ENCODE data around the gene PPP2R5C.

The PPP2R5C gene

DNA sequence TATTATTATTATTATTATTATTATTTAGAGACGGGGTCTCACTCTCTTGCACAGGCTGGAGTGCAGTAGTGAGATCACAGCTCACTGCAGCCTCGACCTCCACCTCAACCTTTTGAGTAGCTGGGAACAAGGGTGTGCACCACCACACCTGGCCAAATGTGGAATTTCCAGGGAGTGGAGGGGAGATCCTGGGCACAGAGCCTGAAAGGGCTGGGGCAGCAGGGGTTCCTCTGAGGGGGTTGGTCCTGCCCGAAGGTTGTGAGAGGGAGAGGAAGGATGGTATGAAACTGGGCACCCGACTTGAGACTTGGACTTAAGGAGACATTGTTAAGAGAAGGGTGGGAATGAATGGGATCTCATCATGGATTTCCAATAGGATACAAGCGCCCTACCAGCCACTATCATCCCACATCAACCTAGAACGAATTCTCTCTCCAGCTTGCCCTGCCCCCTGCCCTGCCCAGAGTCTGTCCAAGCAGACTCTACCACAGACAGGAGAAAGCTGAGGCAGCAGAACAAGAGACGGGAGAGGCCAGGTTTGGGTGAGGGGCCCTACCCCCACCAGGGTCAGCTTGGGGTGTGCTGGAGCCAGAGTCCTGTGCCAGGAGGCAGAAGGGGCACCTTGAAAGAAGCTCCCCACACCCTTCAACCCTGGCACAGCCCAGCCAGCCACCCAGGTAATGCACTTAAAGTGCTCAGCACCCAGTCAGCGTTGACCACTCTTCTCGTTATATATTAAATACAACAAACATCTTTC, 200.4 kb downstream of the PPP2R5C start:
- no peak overlapping the region for H3K4me2 ChIP-seq (ENCODE audit: insufficient read depth, low read length)
- no peak for ATAC-seq (ENCODE audit: insufficient read depth, low read depth)
- H3K79me2 ChIP-seq (ENCODE audit: insufficient read depth, low read length) = peaks cover 26% of the 10 kb centered on the region
- no peaks in the 10 kb centered on the region for H3K27me3 ChIP-seq (ENCODE audit: insufficient read depth, low read length, poor library complexity)
- no peak for TF ChIP-seq EZH2 (IDR thresholded peaks at IDR 0.05; ENCODE audit: borderline replicate concordance, low read depth, low read length, severe bottlenecking)
- TF ChIP-seq, protein P1, sequence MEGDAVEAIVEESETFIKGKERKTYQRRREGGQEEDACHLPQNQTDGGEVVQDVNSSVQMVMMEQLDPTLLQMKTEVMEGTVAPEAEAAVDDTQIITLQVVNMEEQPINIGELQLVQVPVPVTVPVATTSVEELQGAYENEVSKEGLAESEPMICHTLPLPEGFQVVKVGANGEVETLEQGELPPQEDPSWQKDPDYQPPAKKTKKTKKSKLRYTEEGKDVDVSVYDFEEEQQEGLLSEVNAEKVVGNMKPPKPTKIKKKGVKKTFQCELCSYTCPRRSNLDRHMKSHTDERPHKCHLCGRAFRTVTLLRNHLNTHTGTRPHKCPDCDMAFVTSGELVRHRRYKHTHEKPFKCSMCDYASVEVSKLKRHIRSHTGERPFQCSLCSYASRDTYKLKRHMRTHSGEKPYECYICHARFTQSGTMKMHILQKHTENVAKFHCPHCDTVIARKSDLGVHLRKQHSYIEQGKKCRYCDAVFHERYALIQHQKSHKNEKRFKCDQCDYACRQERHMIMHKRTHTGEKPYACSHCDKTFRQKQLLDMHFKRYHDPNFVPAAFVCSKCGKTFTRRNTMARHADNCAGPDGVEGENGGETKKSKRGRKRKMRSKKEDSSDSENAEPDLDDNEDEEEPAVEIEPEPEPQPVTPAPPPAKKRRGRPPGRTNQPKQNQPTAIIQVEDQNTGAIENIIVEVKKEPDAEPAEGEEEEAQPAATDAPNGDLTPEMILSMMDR (IDR thresholded peaks at IDR 0.05; ENCODE audit: borderline replicate concordance, extremely low read depth, low read length, poor library complexity, severe bottlenecking) = no peak
- H3K4me3 ChIP-seq (ENCODE audit: low read depth in 1 of 2, low read length in 2 of 2) = no peak overlapping the region
- H3K36me3 ChIP-seq (ENCODE audit: insufficient read depth, low read length) = peaks cover 5% of the 10 kb centered on the region; the same call in 1 of the 2 replicates
- H3K9me3 ChIP-seq (ENCODE audit: insufficient read depth, low read length, severe bottlenecking) = no peaks in the 10 kb centered on the region
- H4K20me1 ChIP-seq (ENCODE audit: insufficient read depth, low read length) = peaks cover 8% of the 10 kb centered on the region
- H3K9ac ChIP-seq (ENCODE audit: low read depth, low read length) = no peak overlapping the region
- DNase-seq = no peak
- peaks cover 29% of the 10 kb centered on the region for H3K4me1 ChIP-seq (ENCODE audit: insufficient read depth, low read length)
- H3K27ac ChIP-seq (ENCODE audit: low read length) = no peak overlapping the region
- no peak overlapping the region for H2AFZ ChIP-seq (ENCODE audit: low read depth, low read length)

DNA sequence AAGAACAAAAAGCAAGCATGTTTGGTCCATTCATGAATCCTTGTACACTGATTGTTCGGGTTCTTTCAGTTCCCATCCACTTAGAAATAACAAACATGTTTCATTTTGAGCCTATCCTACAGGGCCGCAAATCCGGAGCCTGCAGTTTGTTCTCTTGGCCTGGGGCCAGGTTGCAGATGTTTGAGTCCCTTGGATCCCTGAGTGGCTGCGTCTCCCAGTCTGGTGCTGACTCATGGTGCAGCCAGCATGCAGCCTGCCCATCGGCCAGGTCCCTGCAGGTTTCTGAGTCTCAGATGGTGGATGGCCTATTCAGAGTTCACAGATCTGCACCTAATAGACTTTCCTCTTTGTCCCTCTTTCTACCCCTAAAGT, 201.0 kb downstream of the PPP2R5C start:
- H3K9ac ChIP-seq (ENCODE audit: low read depth, low read length) = no peak overlapping the region
- no peak overlapping the region for H3K27ac ChIP-seq (ENCODE audit: low read length)
- H3K4me3 ChIP-seq (ENCODE audit: low read depth in 1 of 2, low read length in 2 of 2) = no peak overlapping the region
- H3K79me2 ChIP-seq (ENCODE audit: insufficient read depth, low read length) = peaks cover 32% of the 10 kb centered on the region
- no peak overlapping the region for H2AFZ ChIP-seq (ENCODE audit: low read depth, low read length)
- no peak overlapping the region for H3K4me2 ChIP-seq (ENCODE audit: insufficient read depth, low read length)
- DNase-seq (no peak), ATAC-seq (ENCODE audit: insufficient read depth, low read depth) (no peak)
- H3K9me3 ChIP-seq (ENCODE audit: insufficient read depth, low read length, severe bottlenecking) = no peaks in the 10 kb centered on the region
- peaks cover 6% of the 10 kb centered on the region; the same call in 1 of the 2 replicates for H3K36me3 ChIP-seq (ENCODE audit: insufficient read depth, low read length)
- H3K27me3 ChIP-seq (ENCODE audit: insufficient read depth, low read length, poor library complexity) = no peaks in the 10 kb centered on the region
- TF ChIP-seq EZH2 (IDR thresholded peaks at IDR 0.05; ENCODE audit: borderline replicate concordance, low read depth, low read length, severe bottlenecking) = no peak
- peaks cover 10% of the 10 kb centered on the region for H4K20me1 ChIP-seq (ENCODE audit: insufficient read depth, low read length)
- H3K4me1 ChIP-seq (ENCODE audit: insufficient read depth, low read length) = peaks cover 32% of the 10 kb centered on the region

DNA sequence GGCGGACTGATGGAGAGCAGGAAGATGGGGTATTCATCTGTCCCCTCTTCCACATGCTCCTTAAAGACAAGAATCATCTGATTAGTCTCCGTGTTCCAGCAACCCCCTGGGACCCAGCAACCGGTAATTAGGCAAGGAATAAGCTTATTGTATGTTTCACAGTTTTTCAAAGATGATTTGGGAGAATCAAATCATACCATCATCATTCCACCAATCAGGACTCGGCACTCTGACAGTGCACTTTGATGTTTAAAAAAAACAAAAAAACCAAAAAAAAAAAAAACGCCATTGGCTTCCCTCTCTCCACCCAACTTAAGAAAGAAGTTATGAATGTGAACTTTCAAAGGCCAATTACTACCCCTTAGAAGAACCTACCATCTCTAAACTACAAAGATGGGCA, 201.5 kb downstream of the PPP2R5C start:
- DNase-seq (no peak), ATAC-seq (ENCODE audit: insufficient read depth, low read depth) (no peak)
- no peak overlapping the region for H3K9ac ChIP-seq (ENCODE audit: low read depth, low read length)
- no peak overlapping the region for H3K27ac ChIP-seq (ENCODE audit: low read length)
- H2AFZ ChIP-seq (ENCODE audit: low read depth, low read length) = no peak overlapping the region
- no peak overlapping the region for H3K4me2 ChIP-seq (ENCODE audit: insufficient read depth, low read length)
- H3K79me2 ChIP-seq (ENCODE audit: insufficient read depth, low read length) = peaks cover 37% of the 10 kb centered on the region
- no peaks in the 10 kb centered on the region for H3K27me3 ChIP-seq (ENCODE audit: insufficient read depth, low read length, poor library complexity)
- no peak for TF ChIP-seq EZH2 (IDR thresholded peaks at IDR 0.05; ENCODE audit: borderline replicate concordance, low read depth, low read length, severe bottlenecking)
- TF ChIP-seq, protein P1 (IDR thresholded peaks at IDR 0.05; ENCODE audit: borderline replicate concordance, extremely low read depth, low read length, poor library complexity, severe bottlenecking) = no peak
- H3K9me3 ChIP-seq (ENCODE audit: insufficient read depth, low read length, severe bottlenecking) = no peaks in the 10 kb centered on the region
- H3K4me1 ChIP-seq (ENCODE audit: insufficient read depth, low read length) = peaks cover 38% of the 10 kb centered on the region
- peaks cover 12% of the 10 kb centered on the region for H3K36me3 ChIP-seq (ENCODE audit: insufficient read depth, low read length)
- no peak overlapping the region for H3K4me3 ChIP-seq (ENCODE audit: low read depth in 1 of 2, low read length in 2 of 2)
- H4K20me1 ChIP-seq (ENCODE audit: insufficient read depth, low read length) = peaks cover 13% of the 10 kb centered on the region

DNA sequence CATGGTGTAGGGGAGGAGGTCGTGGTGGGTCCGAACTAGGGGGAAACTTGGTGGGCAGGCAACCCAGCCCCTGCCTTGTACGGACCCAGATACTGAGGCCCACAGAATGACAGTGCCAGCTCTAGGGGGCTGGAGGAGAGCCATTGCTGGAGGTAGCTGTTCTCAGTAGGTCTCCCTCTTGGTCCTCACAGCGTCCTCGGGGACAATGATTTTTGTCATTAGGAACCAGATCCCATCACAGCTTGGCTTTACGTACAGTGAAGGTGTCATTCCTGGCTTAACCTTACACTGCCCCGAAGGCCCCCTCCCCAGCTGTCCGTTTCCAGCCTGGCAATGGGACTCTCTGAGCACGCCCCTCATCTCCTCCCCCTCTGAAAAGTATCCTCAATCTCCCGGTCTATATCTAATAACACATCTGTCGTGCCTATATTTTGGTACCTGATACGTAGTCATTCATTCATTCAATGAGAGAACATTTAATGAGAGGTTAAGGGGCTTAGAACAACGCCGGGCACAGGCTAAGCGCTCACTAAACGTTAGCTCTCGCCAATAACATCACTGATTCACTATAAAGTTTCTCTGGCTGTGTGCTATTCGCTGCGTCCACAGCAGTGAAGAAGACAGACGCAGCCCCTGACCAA, 202.3 kb downstream of the PPP2R5C start:
- peak overlapping the region; percentile 66 for H3K27ac ChIP-seq (ENCODE audit: low read length)
- peak overlapping the region; percentile 96 for H2AFZ ChIP-seq (ENCODE audit: low read depth, low read length)
- TF ChIP-seq EZH2 (IDR thresholded peaks at IDR 0.05; ENCODE audit: borderline replicate concordance, low read depth, low read length, severe bottlenecking) = no peak
- TF ChIP-seq, protein P1 (IDR thresholded peaks at IDR 0.05; ENCODE audit: borderline replicate concordance, extremely low read depth, low read length, poor library complexity, severe bottlenecking) = no peak
- H3K79me2 ChIP-seq (ENCODE audit: insufficient read depth, low read length) = peaks cover 45% of the 10 kb centered on the region
- H3K9me3 ChIP-seq (ENCODE audit: insufficient read depth, low read length, severe bottlenecking) = no peaks in the 10 kb centered on the region
- ATAC-seq (ENCODE audit: insufficient read depth, low read depth) (peak; percentile 1; the same call in 1 of the 3 replicates), DNase-seq (no peak)
- no peaks in the 10 kb centered on the region for H3K27me3 ChIP-seq (ENCODE audit: insufficient read depth, low read length, poor library complexity)
- peak overlapping the region; percentile 6 to 96; a peak in 3 of 4 replicates for H3K4me3 ChIP-seq (ENCODE audit: low read depth in 1 of 2, low read length in 2 of 2)
- peak overlapping the region; percentile 97 for H3K9ac ChIP-seq (ENCODE audit: low read depth, low read length)
- H4K20me1 ChIP-seq (ENCODE audit: insufficient read depth, low read length) = peaks cover 20% of the 10 kb centered on the region
- H3K4me2 ChIP-seq (ENCODE audit: insufficient read depth, low read length) = peak overlapping the region; percentile 93
- H3K36me3 ChIP-seq (ENCODE audit: insufficient read depth, low read length) = peaks cover 19% of the 10 kb centered on the region
- peaks cover 44% of the 10 kb centered on the region for H3K4me1 ChIP-seq (ENCODE audit: insufficient read depth, low read length)

Data from DND-41 (cell line).